Measurements from ENCODE around the gene LKAAEAR1.

LKAAEAR1 gene

GRCh38 chr20:64045346-64046011 is 38.7 kb downstream of the LKAAEAR1 start:
- TF ChIP-seq CTCF (IDR thresholded peaks at IDR 0.05): no peak
- Histone ChIP-seq H3K4me3 (peak overlapping the region; percentile 69), H3K27ac (peak overlapping the region in 1 of 2 donors; percentile 64)
- no peak for DNase-seq (ENCODE audit: low spot score)

GRCh38 chr20:64044484-64045247 is 39.5 kb downstream of the LKAAEAR1 start:
- no peak for TF ChIP-seq CTCF (IDR thresholded peaks at IDR 0.05)
- H3K27ac ChIP-seq: peak overlapping the region in 1 of 2 donors; percentile 64
- H3K4me3 ChIP-seq: peak overlapping the region; percentile 69
- no peak for DNase-seq (ENCODE audit: low spot score)

- Histone ChIP-seq H3K4me3 (no peak overlapping the region), H3K27ac (no peak overlapping the region)
- no peak for TF ChIP-seq CTCF (IDR thresholded peaks at IDR 0.05)
- DNase-seq (ENCODE audit: low spot score): no peak
Observed at GRCh38 chr20:64043768-64044167, 40.4 kb downstream of the LKAAEAR1 start.

GRCh38 chr20:64042054-64042781 is 42.0 kb downstream of the LKAAEAR1 start:
- Histone ChIP-seq H3K4me3 (peak overlapping the region; percentile 68), H3K27ac (peak overlapping the region in 1 of 2 donors; percentile 56)

GRCh38 chr20:64041781-64042053 is 42.5 kb downstream of the LKAAEAR1 start:
- no peak for DNase-seq (ENCODE audit: low spot score)
- Histone ChIP-seq H3K4me3 (peak overlapping the region; percentile 68), H3K27ac (peak overlapping the region in 1 of 2 donors; percentile 56)
- TF ChIP-seq CTCF (IDR thresholded peaks at IDR 0.05): no peak

More at GRCh38 chr20:64042054-64042781, 42.0 kb downstream of the LKAAEAR1 start:
- no peak for TF ChIP-seq CTCF (IDR thresholded peaks at IDR 0.05)
- no peak for DNase-seq (ENCODE audit: low spot score)

GRCh38 chr20:64041040-64041780 is 43.0 kb downstream of the LKAAEAR1 start:
- no peak for TF ChIP-seq CTCF (IDR thresholded peaks at IDR 0.05)
- DNase-seq (ENCODE audit: low spot score): no peak
- Histone ChIP-seq H3K27ac (peak overlapping the region in 1 of 2 donors; percentile 56), H3K4me3 (peak overlapping the region; percentile 68)

Data from coronary artery (tissue), 2 donors.